ENCODE results near the gene XPO6. TPM values are rescaled to one million over a fixed set of nuclear protein-coding genes. Genes with fewer than 3 reads are reported as not detected.

XPO6 gene
- total RNA-seq, 2 donors from 2014 or later: 89.5 to 94.4 TPM

DNA sequence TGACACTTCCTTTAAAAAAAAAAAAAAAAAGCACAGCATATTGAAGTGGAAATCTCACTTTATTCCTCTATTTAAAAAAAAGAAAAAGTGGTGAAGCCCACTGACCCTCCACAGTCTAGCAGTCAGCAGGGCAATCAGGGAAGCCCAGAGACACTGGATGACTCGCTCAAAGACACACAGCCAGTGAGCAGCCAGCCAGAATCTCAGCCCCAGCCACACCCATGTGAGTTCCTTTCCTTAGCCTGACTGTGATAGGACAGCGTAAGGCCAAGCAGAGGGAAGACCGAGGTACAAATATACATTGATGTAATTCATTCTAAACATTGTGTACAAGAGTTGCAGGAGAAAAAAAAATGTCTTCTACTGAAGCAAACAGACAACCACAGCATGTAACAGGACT is 22.5 kb downstream of the XPO6 start:
- Histone ChIP-seq H3K27me3 (replicated peaks; ENCODE audit: insufficient read depth) (no peaks in the 10 kb centered on the region), H3K4me3 (no peak overlapping the region), H3K4me1 (ENCODE audit: control insufficient read depth in 1 of 2, low read depth in 2 of 2) (peaks cover 2 to 25% of the 10 kb centered on the region in 2 donors), H3K36me3 (no peaks in the 10 kb centered on the region), H3K27ac (no peak overlapping the region), H3K9me3 (no peaks in the 10 kb centered on the region)
- TF ChIP-seq, protein P1, sequence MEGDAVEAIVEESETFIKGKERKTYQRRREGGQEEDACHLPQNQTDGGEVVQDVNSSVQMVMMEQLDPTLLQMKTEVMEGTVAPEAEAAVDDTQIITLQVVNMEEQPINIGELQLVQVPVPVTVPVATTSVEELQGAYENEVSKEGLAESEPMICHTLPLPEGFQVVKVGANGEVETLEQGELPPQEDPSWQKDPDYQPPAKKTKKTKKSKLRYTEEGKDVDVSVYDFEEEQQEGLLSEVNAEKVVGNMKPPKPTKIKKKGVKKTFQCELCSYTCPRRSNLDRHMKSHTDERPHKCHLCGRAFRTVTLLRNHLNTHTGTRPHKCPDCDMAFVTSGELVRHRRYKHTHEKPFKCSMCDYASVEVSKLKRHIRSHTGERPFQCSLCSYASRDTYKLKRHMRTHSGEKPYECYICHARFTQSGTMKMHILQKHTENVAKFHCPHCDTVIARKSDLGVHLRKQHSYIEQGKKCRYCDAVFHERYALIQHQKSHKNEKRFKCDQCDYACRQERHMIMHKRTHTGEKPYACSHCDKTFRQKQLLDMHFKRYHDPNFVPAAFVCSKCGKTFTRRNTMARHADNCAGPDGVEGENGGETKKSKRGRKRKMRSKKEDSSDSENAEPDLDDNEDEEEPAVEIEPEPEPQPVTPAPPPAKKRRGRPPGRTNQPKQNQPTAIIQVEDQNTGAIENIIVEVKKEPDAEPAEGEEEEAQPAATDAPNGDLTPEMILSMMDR (IDR thresholded peaks at IDR 0.05): no peak
- ATAC-seq (ENCODE audit: insufficient number of reproducible peaks, low FRiP score, low read depth) (no peak), DNase-seq (ENCODE audit: low spot score) (no peak)

DNA sequence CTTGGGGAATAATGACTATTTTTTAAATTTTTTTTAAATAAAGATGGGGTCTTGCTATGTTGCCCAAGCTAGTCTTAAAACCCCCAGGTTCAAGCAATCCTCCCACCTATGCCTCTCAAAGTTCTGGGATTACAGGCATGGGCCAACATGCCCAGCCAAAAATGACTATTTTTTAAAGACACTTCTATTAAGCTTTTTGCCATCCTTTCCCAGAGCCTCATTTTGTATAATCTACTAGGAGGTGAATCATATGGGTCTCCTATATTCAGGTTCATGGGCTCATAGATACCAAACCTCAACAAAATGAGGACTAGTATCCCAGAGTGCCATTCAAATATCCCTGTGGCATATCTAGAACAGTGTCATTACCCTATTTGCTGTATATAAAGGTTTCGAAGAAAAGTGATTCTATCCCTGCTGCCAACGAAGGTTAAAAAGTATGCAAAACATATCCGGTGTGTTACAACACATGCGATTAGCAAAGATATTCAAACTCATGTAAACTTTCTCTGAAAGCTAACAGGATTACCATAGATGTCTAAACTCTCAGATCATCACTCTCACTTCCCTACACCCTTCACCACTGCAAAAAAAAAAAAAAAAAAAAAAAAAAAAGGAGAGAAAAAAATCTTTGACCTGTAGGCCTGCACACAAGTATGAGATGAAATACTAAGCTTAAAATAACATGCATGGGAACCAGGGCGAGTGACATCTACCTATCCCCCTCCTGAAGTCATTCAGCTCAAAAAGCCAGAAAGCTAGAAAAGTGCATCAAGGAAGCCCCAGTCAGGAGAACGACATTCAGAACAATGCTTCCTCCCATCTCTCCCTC is 23.5 kb downstream of the XPO6 start:
- H3K27ac ChIP-seq: no peak overlapping the region
- H3K4me1 ChIP-seq (ENCODE audit: control insufficient read depth in 1 of 2, low read depth in 2 of 2): peaks cover 0 to 16% of the 10 kb centered on the region in 2 donors

DNA sequence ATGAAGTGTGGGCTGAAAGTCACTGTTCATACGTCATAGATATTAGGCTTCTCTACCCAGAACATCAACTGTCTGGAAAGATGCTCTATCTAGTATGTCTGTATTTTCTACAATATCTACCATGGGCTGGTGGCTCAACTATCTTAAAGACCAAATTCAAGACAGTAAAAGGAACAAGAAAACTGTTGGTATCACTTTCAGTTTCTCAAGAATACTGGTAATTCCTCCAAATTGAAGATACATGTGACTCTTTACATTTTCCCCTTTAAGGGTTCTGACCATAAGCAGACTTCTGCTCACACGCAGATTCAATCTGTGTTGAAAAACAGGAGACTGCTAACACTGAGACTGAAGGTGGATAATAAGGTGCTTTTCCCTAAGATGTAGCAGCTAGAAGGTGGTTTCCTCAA is 24.2 kb downstream of the XPO6 start:
- Histone ChIP-seq H3K27ac (no peak overlapping the region), H3K4me1 (ENCODE audit: control insufficient read depth in 1 of 2, low read depth in 2 of 2) (peaks cover 0 to 23% of the 10 kb centered on the region in 2 donors), H3K4me3 (no peak overlapping the region), H3K36me3 (no peaks in the 10 kb centered on the region), H3K27me3 (replicated peaks; ENCODE audit: insufficient read depth) (no peaks in the 10 kb centered on the region), H3K9me3 (no peaks in the 10 kb centered on the region)
- TF ChIP-seq, protein P1 (IDR thresholded peaks at IDR 0.05): no peak
- DNase-seq (ENCODE audit: low spot score): no peak
- ATAC-seq (ENCODE audit: insufficient number of reproducible peaks, low FRiP score, low read depth): no peak

More for the DNA sequence above, 23.5 kb downstream of the XPO6 start:
- TF ChIP-seq, protein P1 (IDR thresholded peaks at IDR 0.05): no peak
- ATAC-seq (ENCODE audit: insufficient number of reproducible peaks, low FRiP score, low read depth): no peak
- no peak overlapping the region for H3K4me3 ChIP-seq
- DNase-seq (ENCODE audit: low spot score): no peak
- no peaks in the 10 kb centered on the region for H3K27me3 ChIP-seq (replicated peaks; ENCODE audit: insufficient read depth)
- H3K36me3 ChIP-seq: no peaks in the 10 kb centered on the region
- H3K9me3 ChIP-seq: no peaks in the 10 kb centered on the region

DNA sequence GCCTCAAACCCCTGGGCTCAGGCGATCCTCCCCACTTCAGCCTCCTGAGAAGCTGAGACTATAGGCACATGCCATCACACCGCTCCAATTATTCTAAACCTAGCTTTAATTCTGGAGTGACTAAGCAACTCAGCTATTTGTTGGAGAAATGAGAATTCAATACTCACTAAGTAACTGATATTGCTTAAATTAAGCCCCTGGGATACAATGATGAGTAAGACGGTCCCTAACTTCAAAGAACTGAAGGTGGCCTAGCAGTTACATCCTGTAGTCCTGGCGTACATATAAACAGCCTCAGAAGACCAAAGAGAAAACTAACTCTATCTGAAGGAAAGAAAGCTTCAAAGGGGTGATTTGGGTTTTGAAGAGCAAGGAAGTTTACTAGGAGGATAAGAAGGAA is 25.0 kb downstream of the XPO6 start:
- Histone ChIP-seq H3K27me3 (replicated peaks; ENCODE audit: insufficient read depth) (no peaks in the 10 kb centered on the region), H3K4me3 (no peak overlapping the region), H3K27ac (no peak overlapping the region), H3K4me1 (ENCODE audit: control insufficient read depth in 1 of 2, low read depth in 2 of 2) (peaks cover 3 to 28% of the 10 kb centered on the region in 2 donors), H3K36me3 (no peaks in the 10 kb centered on the region), H3K9me3 (no peaks in the 10 kb centered on the region)
- ATAC-seq (ENCODE audit: insufficient number of reproducible peaks, low FRiP score, low read depth) (no peak), DNase-seq (ENCODE audit: low spot score) (no peak)
- TF ChIP-seq, protein P1 (IDR thresholded peaks at IDR 0.05): no peak

- no peak for ATAC-seq (ENCODE audit: insufficient number of reproducible peaks, low FRiP score, low read depth)
- Histone ChIP-seq H3K4me3 (no peak overlapping the region), H3K9me3 (no peaks in the 10 kb centered on the region), H3K36me3 (no peaks in the 10 kb centered on the region), H3K4me1 (ENCODE audit: control insufficient read depth in 1 of 2, low read depth in 2 of 2) (peaks cover 11 to 39% of the 10 kb centered on the region in 2 donors), H3K27ac (no peak overlapping the region), H3K27me3 (replicated peaks; ENCODE audit: insufficient read depth) (no peaks in the 10 kb centered on the region)
- DNase-seq (ENCODE audit: low spot score): no peak
- TF ChIP-seq, protein P1 (IDR thresholded peaks at IDR 0.05): no peak
Observed at GRCh38 chr16:28185696-28186095, 26.1 kb downstream of the XPO6 start.

Data from thoracic aorta (tissue), 2 donors.